Hypothalamus (tissue), 51 donors: ENCODE measurements around the gene ZIC5.

Experiments
- DNase-seq, 51 donors: peaks; one replicate each; lab custom pipeline; 2025; lab: John Stamatoyannopoulos, UW

Gene ZIC5

DNA sequence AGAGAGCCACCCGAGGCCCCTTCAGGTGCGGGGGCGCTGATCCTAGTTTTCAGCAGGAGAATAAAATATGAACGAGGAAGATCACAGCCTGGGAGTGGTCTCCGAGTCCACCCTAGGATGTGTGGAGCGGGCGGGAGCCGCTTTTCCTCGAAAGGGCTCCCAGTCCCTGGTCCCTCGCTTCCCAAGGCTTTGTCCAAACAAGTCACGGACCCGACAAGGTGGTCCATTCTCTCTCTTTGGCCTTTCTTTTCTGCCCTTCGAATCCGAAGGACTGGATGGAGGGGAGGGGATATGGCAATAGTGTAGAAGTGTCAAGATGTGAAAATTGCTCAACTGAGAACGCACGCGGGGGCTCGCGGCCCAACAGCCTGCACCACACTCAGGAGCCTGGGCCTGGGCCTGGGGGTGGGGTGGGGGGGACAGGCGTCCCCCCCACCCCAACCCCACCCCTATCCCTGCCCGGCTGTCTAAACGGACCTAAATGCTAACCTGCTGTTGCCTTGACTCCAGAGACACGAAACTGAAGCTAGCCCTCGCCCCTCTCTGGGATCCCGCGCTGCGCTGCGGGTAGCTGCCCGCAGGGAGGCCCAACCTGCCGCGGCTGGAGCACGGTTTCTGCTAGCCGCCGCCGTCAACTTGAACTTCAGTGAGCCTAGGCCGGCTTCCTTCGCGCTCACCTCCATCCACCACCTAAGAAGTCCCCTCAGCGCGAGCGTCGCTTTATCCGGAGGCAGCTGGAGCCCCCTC lies 17.1 kb upstream of the ZIC5 start:
- DNase-seq, result no peak

DNA sequence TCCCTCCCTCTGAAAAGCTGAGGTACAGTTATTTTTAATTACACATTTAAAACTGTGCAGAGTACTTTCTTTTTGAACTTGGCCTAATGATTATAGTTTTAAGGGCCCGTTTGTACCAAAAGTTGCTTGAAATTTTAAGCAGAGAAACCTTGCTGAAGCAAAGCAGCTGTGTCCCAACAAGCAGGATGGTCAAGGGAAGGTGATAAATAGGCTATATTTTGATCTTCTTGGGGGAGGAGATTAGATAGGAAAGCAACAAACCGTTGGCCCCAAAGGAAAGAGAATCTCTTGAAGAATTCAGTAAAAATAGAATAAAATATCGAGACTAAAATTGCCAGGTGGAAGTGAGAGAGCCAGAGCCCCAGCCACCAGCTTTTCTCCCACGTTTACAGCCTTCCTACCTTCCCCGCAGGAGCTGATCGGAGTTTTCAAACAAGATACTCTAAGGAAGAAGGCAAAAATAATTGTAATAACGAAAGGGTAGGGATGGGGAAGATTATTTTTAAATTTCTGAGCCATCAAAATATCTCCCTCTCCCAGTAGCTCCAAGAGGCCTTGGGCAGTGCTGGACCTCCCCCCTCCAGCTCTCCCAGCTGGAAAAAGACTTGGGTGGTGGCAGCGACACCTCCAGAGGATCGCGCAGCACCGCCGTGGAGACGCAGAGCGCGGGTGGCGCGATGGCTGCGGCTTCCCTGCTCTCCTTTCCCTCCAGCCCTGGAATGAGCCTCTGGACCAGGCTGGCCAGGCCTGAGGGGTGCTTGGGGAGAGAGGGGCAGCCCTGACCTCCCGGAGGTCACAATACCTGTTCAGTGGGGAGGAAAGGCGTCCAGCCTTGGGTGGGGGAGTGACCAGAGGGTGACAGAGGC lies 15.8 kb upstream of the ZIC5 start:
- DNase-seq, result no peak

DNA sequence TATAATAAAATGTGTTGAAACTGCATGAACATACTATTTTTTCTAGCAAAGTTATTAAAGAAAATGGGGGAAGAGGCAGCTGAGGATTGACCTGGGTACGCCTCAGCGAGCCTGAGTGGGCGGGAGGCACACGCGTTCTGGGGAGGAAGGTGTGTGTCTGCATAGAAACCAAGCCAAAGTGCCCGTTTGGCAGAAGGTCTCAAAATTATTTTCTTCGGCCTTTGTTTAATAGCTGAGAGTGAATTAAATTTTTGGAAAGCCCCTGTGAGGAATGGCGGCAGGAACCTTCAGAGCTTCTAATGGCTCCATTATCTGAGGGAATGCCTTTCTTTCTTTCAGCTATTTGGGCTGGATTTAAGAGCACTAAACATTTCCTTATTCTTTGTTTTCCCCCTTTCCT lies 15.2 kb upstream of the ZIC5 start:
- no peak for DNase-seq

- no peak for DNase-seq
These were observed 14.4 kb upstream of the ZIC5 start for GRCh38 chr13:99985886-99986527.

GRCh38 chr13:99985241-99985874 lies 13.8 kb upstream of the ZIC5 start:
- no peak for DNase-seq

DNA sequence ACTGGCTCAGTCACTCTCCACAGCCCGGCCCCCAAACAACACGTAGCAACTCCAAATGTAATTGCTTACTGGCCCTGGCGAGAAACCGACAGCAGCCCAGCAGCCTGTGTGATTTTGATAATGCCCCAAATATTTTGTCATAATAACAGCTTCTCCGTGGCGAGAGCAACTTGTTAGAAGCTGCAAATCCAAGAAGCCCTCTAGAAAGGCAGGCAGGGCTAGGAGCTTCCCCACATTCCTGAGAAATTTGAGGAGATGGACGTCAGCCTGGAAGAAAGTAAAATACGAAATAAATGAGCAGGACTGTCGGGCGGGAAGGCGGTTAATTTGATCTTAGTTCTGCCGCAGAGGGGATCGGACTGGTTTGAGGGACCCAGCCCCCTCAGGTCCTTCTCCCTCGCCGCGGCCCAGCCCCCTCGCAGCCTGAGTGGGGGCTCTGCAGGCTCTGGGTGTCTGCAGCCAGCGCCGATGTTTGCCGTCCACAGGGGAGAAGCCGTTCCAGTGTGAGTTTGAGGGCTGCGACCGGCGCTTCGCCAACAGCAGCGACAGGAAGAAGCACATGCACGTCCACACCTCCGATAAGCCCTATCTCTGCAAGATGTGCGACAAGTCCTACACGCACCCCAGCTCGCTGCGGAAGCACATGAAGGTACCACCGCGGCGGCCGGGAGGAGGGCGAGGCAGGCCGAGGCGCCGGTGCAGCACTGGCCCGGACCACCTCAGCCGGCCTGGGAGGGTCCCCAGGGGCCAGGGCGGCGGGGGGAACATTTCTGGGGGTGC lies 13.1 kb upstream of the ZIC5 start:
- no peak for DNase-seq

- DNase-seq, result no peak
These were observed 12.2 kb upstream of the ZIC5 start for GRCh38 chr13:99983499-99984401.

- no peak for DNase-seq
These were observed 11.3 kb upstream of the ZIC5 start for GRCh38 chr13:99982731-99983498.

- DNase-seq, result no peak
These were observed 10.6 kb upstream of the ZIC5 start for GRCh38 chr13:99982036-99982730.

DNA sequence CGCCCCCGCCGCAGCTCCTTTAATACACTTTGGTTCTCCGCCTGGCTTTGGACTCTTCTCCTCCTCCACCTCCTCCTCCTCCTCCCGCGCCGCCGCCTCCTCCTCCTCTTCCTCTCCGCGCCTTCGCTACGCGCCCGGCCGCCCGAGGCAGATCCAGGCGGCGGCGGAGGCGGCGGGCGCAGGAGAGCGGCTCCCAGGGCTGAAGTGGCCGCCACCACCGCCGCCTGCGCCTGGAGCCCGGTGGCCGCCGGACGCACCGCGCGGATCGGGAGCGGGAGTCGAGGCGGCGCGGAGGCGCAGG lies 10.1 kb upstream of the ZIC5 start, which contains the start of gene ZIC2:
ZIC2 (plus strand) TSS at position 50 of the 301 bp plus-strand sequence. CDS start 281 bp downstream, outside the sequence.
- peak in 1 of 51 donors; percentile 55 for DNase-seq

DNA sequence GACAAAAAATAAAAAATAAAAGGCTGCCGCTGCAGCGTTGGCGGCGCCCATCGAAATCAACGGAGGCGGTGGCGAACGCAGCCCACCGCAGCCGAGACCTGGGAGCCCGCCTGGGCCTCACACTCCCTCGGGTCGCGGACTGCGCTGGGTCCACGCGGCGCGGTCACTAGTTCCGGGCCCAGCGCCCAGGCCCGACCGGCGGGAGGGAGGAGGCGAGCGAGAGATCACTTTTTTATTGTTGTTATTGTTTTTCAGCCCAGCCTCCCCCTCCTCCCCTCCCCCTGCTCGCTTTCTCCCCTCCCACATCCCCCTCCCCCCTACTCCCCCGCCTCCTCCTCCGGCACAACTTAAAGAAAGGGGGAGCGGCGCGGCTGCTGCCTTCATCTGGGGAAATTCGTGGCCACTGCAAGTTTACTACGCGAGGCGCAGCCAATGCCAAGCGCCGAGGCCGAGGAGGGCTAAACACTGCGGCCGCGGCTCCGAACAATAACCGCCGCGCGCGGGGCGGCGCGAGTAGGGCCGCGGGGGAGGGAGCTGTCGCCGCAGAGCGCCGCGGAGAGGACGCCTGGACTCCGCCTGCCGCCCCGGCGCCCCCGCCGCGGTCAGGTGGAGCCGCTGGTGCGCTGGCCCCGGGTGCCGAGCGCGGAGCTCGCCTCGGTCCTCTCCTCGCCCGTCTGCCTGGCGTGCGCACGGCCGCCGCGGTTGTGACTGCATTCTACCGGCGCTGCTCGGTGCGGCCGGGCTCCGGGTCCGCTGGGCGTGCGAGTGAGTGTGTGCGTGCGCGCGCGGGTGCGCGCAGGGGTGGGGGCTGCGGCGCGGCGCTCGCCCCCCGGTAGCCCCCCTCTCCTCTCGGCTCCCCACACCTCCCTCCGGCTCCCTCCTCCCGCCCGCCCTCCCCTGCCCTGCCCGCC lies 9.5 kb upstream of the ZIC5 start:
- peak in 3 of 51 donors; percentile 25 to 55 (median 33) for DNase-seq

- DNase-seq, result peak in 24 of 51 donors; percentile 12 to 71 (median 45)
These were observed 8.7 kb upstream of the ZIC5 start for GRCh38 chr13:99980201-99980823.

DNA sequence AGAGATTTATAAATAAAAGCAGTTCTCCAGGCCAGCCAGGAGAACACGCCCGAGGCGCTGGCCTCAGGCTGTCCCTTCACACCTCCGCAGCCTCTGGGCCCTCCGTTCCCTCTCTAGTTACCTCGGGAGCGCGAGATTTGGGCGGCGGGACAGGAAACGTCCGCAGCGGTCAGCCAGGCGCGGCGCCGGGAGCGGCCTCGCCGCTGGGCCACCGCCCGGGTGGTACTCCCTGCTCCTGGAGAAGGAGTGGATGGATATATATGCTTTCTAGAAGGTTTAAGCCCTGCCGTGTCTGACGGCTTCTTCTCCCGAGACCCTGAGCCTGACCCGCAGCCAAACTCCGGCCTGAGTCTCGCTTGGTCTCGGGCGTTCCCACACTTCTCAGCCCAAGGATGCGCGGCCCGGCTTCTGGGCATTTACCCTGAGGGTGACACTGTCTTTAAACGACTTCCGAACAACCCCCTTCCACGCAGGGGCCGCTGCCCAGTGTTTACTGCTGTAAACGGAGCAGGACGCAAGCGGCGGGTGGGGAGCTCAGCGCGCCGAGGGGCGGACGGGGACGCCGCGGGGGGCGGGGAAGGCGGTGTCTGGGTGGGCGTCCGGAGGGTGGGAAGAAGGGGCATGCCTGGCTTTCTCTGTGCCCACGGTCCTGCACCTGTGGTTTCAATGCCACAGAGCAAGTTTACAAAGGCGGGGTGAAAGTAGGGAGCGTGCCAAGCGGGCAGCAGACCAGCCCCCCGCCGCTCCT lies 8.1 kb upstream of the ZIC5 start:
- DNase-seq, result no peak

GRCh38 chr13:99978799-99979452 lies 7.4 kb upstream of the ZIC5 start:
- DNase-seq, result no peak
